Neural cell (in vitro differentiated cells): ENCODE results near the gene DCHS2. TPM values are rescaled to one million over a fixed set of nuclear protein-coding genes. Genes with fewer than 3 reads are reported as not detected.

ENCODE experiments used
- H2AFZ ChIP-seq: fragments of 200-600, 300-800 bp; sonication (generic), shearing (Covaris generic); 2 replicates; pipeline ENCODE4 v1.6.0; 2014; ENCODE audit warnings: low read depth, mild to moderate bottlenecking, antibody characterized with exemption, low read length, moderate library complexity
- H3F3A ChIP-seq: fragments of 200-600 bp; shearing (Covaris generic); 2 replicates; pipeline ENCODE4 v1.6.1; 2016; ENCODE audit warnings: mild to moderate bottlenecking, moderate library complexity, mixed read lengths, antibody characterized with exemption, low read length; ENCODE audit not compliant: insufficient read depth, poor library complexity, severe bottlenecking
- H3K27ac ChIP-seq: fragments of 200-600, 300-800 bp; sonication (generic), shearing (Covaris generic); 2 replicates; pipeline ENCODE4 v1.5.1; 2014; ENCODE audit warnings: mild to moderate bottlenecking, low read length, moderate library complexity
- H3K27me3 ChIP-seq: fragments of 300-800, 200-600 bp; sonication (generic), shearing (Covaris generic); 2 replicates; pipeline ENCODE4 v1.6.0; 2014; ENCODE audit warnings: mild to moderate bottlenecking, low read depth, low read length, moderate library complexity; ENCODE audit not compliant: insufficient read depth
- H3K36me3 ChIP-seq: fragments of 300-800, 200-600 bp; sonication (generic), shearing (Covaris generic); 2 replicates; pipeline ENCODE4 v1.5.1; 2014; ENCODE audit warnings: mild to moderate bottlenecking, antibody characterized with exemption, low read length, moderate library complexity; ENCODE audit not compliant: insufficient read depth
- H3K4me2 ChIP-seq: fragments of 300-800, 200-600 bp; sonication (generic), shearing (Covaris generic); 2 replicates; pipeline ENCODE4 v1.6.0; 2014; ENCODE audit warnings: mild to moderate bottlenecking, low read length
- H3K4me3 ChIP-seq: fragments of 300-800, 200-600 bp; sonication (generic), shearing (Covaris generic); 2 replicates; pipeline ENCODE4 v1.5.1; 2014; ENCODE audit warnings: mild to moderate bottlenecking, low read length, moderate library complexity
- H3K79me2 ChIP-seq: fragments of 200-600 bp; shearing (Covaris generic); replicated peaks from 2 replicates; pipeline ENCODE4 v1.6.0; 2014; ENCODE audit warnings: mild to moderate bottlenecking, low read length, moderate library complexity; ENCODE audit not compliant: insufficient read depth
- H3K9ac ChIP-seq: fragments of 300-800, 200-600 bp; sonication (generic), shearing (Covaris generic); 2 replicates; pipeline ENCODE4 v1.6.1; 2016; ENCODE audit warnings: mild to moderate bottlenecking, low read length, mixed read lengths
- H3K9me2 ChIP-seq: fragments of 200-600 bp; shearing (Covaris generic); 2 replicates; pipeline ENCODE4 v1.6.1; 2016; ENCODE audit warnings: mild to moderate bottlenecking, low read length, mixed read lengths; ENCODE audit not compliant: insufficient read depth
- H3K9me3 ChIP-seq: fragments of 200-600, 300-800 bp; sonication (generic), shearing (Covaris generic); 2 replicates; pipeline ENCODE4 v1.6.1; 2016; ENCODE audit warnings: mild to moderate bottlenecking, mixed run types, low read length, moderate library complexity, mixed read lengths
- H4K20me1 ChIP-seq: fragments of 200-600 bp; shearing (Covaris generic); 2 replicates; pipeline ENCODE4 v1.6.1; 2016; ENCODE audit warnings: mild to moderate bottlenecking, mixed run types; ENCODE audit not compliant: insufficient read depth
- EP300 ChIP-seq: fragments of 450-650 bp; conservative IDR thresholded peaks from 2 replicates; pipeline ENCODE4 v1.6.1; 2014; ENCODE audit warnings: antibody characterized with exemption, mild to moderate bottlenecking, moderate library complexity; ENCODE audit not compliant: poor library complexity, severe bottlenecking
- EZH2 ChIP-seq: fragments of 200-600, 300-800 bp; shearing (Covaris generic), sonication (generic); IDR thresholded peaks from 2 replicates; pipeline ENCODE4 v1.6.1; 2014; ENCODE audit warnings: antibody characterized with exemption, low read length, borderline replicate concordance, mild to moderate bottlenecking; ENCODE audit not compliant: insufficient read depth, poor library complexity, severe bottlenecking
- MXI1 ChIP-seq: fragments of 450-650 bp; conservative IDR thresholded peaks from 2 replicates; pipeline ENCODE4 v1.6.1; 2014; ENCODE audit warnings: antibody characterized with exemption, mild to moderate bottlenecking; ENCODE audit not compliant: poor library complexity, severe bottlenecking
- POLR2AphosphoS5 ChIP-seq: IDR thresholded peaks from 2 replicates; pipeline ENCODE4 v1.6.1; 2012
- RAD21 ChIP-seq: fragments of 450-650 bp; conservative IDR thresholded peaks from 2 replicates; pipeline ENCODE4 v1.6.1; 2014; ENCODE audit warnings: antibody characterized with exemption, mild to moderate bottlenecking, moderate library complexity
- SMC3 ChIP-seq: fragments of 450-650 bp; conservative IDR thresholded peaks from 2 replicates; pipeline ENCODE4 v1.6.1; 2014; ENCODE audit warnings: antibody characterized with exemption, mild to moderate bottlenecking, moderate library complexity; ENCODE audit not compliant: poor library complexity
- TAF1 ChIP-seq: IDR thresholded peaks from 2 replicates; pipeline ENCODE4 v1.6.1; 2012; ENCODE audit warnings: low read depth
- polyA plus RNA-seq: library from polyadenylated mRNA; depleted of rRNA; stranded (reverse); fragments of >200 nt; gene quantifications from 2 replicates; pipeline ENCODE4 v1.2.3, GENCODE V29; 2014
- TF ChIP-seq, protein P1 (sequence below): IDR thresholded peaks from 2 replicates; pipeline ENCODE4 v1.6.1; 2012; ENCODE audit warnings: borderline replicate concordance
- TF ChIP-seq, protein P2 (sequence below): fragments of 450-650 bp; IDR thresholded peaks from 2 replicates; pipeline ENCODE4 v1.5.1; 2014; ENCODE audit warnings: antibody characterized with exemption, mild to moderate bottlenecking, moderate library complexity; ENCODE audit not compliant: poor library complexity, severe bottlenecking

DCHS2 gene
- polyA plus RNA-seq, 1 donor from 2014 or later = 1.6 TPM

DNA sequence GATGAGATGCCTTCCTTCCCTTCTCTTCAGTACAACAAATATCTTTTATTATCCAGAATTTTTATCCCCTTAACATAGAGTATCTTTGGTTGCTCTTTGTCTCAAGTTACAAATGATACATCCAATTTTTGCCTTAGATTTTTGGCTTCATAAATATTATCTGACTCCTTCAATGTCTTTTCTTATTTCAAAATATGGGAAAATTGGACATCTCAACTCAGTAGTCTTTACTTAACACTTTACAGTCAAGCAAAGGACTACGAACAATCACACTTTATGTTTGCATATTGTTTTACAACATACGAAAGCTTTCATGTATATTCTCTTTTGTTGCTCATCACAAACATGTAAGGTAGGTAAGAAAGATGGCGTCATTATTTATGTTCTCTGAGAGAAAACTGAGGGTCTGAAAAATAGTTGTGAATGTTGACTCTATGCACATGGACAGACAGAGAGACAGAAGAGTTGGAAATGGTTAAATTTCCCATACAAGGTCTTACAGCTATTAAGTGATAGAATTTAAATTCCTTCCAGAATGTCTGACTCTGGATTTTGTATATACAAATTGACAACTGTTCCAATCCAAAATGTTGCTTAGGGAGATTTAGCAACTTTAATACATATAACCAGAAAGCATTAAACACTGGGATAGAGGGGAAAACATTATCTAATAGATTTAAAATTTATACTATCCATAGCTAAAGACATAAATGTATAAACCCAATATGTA lies 29.4 kb downstream of the DCHS2 start:
- Histone ChIP-seq H3F3A (no peaks in the 10 kb centered on the region), H3K9ac (no peak overlapping the region), H3K9me2 (no peaks in the 10 kb centered on the region), H3K4me3 (no peak overlapping the region), H4K20me1 (no peaks in the 10 kb centered on the region), H3K4me2 (no peak overlapping the region), H2AFZ (no peak overlapping the region), H3K79me2 (no peaks in the 10 kb centered on the region), H3K27me3 (no peaks in the 10 kb centered on the region), H3K27ac (no peak overlapping the region), H3K9me3 (no peaks in the 10 kb centered on the region), H3K36me3 (no peaks in the 10 kb centered on the region)
- TF ChIP-seq, protein P1, sequence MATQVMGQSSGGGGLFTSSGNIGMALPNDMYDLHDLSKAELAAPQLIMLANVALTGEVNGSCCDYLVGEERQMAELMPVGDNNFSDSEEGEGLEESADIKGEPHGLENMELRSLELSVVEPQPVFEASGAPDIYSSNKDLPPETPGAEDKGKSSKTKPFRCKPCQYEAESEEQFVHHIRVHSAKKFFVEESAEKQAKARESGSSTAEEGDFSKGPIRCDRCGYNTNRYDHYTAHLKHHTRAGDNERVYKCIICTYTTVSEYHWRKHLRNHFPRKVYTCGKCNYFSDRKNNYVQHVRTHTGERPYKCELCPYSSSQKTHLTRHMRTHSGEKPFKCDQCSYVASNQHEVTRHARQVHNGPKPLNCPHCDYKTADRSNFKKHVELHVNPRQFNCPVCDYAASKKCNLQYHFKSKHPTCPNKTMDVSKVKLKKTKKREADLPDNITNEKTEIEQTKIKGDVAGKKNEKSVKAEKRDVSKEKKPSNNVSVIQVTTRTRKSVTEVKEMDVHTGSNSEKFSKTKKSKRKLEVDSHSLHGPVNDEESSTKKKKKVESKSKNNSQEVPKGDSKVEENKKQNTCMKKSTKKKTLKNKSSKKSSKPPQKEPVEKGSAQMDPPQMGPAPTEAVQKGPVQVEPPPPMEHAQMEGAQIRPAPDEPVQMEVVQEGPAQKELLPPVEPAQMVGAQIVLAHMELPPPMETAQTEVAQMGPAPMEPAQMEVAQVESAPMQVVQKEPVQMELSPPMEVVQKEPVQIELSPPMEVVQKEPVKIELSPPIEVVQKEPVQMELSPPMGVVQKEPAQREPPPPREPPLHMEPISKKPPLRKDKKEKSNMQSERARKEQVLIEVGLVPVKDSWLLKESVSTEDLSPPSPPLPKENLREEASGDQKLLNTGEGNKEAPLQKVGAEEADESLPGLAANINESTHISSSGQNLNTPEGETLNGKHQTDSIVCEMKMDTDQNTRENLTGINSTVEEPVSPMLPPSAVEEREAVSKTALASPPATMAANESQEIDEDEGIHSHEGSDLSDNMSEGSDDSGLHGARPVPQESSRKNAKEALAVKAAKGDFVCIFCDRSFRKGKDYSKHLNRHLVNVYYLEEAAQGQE = no peak
- TF ChIP-seq POLR2AphosphoS5 = no peak
- no peak for TF ChIP-seq TAF1
- no peak for TF ChIP-seq SMC3
- TF ChIP-seq EP300 = no peak
- no peak for TF ChIP-seq EZH2
- no peak for TF ChIP-seq RAD21
- TF ChIP-seq, protein P2, sequence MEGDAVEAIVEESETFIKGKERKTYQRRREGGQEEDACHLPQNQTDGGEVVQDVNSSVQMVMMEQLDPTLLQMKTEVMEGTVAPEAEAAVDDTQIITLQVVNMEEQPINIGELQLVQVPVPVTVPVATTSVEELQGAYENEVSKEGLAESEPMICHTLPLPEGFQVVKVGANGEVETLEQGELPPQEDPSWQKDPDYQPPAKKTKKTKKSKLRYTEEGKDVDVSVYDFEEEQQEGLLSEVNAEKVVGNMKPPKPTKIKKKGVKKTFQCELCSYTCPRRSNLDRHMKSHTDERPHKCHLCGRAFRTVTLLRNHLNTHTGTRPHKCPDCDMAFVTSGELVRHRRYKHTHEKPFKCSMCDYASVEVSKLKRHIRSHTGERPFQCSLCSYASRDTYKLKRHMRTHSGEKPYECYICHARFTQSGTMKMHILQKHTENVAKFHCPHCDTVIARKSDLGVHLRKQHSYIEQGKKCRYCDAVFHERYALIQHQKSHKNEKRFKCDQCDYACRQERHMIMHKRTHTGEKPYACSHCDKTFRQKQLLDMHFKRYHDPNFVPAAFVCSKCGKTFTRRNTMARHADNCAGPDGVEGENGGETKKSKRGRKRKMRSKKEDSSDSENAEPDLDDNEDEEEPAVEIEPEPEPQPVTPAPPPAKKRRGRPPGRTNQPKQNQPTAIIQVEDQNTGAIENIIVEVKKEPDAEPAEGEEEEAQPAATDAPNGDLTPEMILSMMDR = no peak
- TF ChIP-seq MXI1 = no peak

DNA sequence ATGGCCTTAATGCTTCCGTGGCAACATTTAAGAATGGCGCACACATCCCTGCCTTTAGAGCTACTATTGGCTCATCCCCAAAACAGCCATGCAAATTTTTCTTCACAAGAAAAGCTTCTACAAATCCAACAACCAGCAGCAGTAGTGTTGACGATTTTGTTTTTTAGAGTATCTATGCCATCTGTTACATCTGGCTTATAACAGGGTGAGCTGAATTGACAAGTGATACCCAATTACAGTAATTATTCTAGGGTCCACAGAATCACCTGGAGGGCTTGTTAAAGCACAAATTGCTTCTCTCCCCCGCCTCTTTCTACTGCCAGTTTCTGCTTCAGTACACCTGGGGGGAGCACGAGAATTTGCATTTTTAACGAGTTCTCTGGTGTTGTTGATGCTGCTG lies 34.1 kb downstream of the DCHS2 start:
- H3K9ac ChIP-seq = no peak overlapping the region

More for the DNA sequence above, 34.1 kb downstream of the DCHS2 start:
- H3K4me3 ChIP-seq = no peak overlapping the region
- H2AFZ ChIP-seq = no peak overlapping the region
- no peaks in the 10 kb centered on the region for H3F3A ChIP-seq
- H3K9me2 ChIP-seq = no peaks in the 10 kb centered on the region
- TF ChIP-seq POLR2AphosphoS5 = no peak
- TF ChIP-seq, protein P1 = no peak
- no peak for TF ChIP-seq SMC3
- no peak for TF ChIP-seq TAF1
- TF ChIP-seq, protein P2 = no peak
- TF ChIP-seq EP300 = no peak
- no peak for TF ChIP-seq EZH2
- no peak for TF ChIP-seq RAD21
- TF ChIP-seq MXI1 = no peak
- H3K9me3 ChIP-seq = no peaks in the 10 kb centered on the region
- no peaks in the 10 kb centered on the region for H3K79me2 ChIP-seq
- H3K36me3 ChIP-seq = no peaks in the 10 kb centered on the region
- H4K20me1 ChIP-seq = no peaks in the 10 kb centered on the region
- H3K27me3 ChIP-seq = no peaks in the 10 kb centered on the region
- H3K4me2 ChIP-seq = no peak overlapping the region
- no peak overlapping the region for H3K27ac ChIP-seq
